ENCODE results near the gene P2RX3. TPM values are rescaled to one million over a fixed set of nuclear protein-coding genes. Genes with fewer than 3 reads are reported as not detected.
"Not testable (repeated sequence)": the region's sequence is repeated elsewhere in the genome, so short reads cannot be mapped to it uniquely, and the experiment has no call there.

Gene P2RX3
- polyA plus RNA-seq, 3 donors: 0.53 to 1.3 (median 1.1) TPM

DNA sequence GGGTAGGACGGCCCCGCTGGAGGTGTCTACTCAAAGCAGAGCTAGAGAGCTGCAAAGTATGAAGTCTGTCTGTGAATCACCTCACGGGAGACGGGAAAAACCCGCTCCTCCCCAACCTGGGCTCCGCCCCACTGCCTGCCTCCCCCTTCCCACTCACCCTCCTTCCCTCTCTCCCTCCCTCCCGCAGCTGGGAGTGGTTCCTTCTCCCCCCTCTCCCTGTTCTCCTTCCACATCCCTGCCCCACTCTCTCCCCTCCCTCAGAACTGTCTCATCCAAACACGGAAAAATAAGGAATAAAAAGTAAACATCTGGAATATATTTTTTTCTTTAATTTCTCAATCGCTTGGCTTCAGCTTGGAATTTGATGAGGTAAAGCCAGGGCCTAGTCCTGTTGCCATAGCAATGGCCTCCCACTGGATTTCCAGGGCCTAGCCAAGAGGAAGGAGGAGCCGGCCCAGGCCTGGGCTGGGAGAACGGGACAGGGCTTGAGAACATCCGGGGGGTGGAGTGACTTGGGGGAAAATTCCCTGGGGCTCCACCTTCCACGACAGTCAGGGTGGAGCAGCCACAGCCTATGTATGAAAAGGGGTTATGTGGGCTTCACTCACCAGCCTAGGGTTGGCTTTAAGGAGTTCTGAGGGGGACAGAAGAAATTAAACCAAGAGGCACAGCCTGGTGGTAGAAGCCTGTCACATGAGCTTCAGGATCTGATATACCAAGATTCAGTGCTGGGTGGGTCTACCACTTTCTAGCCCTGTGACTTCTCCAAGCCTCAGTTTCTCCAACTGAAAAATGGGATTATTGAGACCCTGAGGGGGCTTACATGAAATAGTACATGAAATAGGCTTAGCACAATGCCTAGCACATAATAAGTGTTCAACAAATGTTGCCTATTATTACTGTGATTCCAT is 15.6 kb upstream of the P2RX3 start:
- DNase-seq (ENCODE audit: extremely low read depth in 1 of 11, low read depth in 9 of 11, low spot score in 4 of 11): peak in 8 of 11 donors; percentile 71 to 91 (median 82)

DNA sequence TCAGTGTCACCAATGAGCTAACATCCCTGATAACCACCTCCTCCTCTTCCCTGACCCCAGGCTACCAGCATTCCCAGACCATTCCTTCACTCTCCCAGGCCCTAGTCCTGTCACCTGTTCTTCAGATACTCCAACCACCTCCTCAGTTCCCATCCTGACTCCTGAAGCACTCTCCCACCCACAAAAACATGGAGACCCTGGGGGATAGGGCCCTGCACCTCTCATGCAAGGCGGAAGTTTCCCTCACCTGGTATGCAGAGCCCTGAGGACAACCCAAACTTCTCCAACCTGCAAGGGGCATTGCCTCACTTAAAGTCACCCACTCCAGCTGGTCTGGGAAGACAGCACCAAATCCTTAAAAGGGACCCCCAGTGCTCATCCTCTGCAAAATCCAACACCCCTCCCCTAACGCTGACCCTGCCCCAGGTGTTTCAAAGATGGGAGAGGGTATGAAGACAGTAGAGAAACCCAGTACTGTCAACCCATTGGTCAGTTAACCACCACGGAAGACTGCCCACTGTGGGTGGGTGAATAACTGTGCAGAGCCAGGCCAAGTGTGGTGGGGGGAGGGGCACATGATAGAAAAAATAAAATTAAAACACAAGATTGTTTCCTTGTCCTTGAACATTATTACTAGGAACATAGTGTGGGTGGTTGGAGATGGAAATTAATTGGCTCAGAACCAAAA is 14.8 kb upstream of the P2RX3 start:
- no peak for DNase-seq (ENCODE audit: extremely low read depth in 1 of 11, low read depth in 9 of 11, low spot score in 4 of 11)

DNA sequence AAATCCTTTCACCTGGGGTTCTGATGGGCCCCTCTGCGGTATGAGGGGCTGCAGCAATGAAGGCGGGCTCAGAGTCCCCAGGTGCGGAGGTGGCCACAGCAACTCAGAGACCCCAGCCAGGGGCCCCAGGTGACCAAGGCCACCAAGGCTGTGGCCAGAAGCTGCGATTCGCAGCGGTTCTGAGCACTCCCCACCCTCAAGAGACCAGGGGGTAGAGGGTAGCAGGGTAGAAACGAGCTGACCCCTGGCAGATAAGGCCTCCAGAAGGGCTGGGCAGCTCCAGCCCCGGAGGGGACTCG is 14.3 kb upstream of the P2RX3 start:
- DNase-seq (ENCODE audit: extremely low read depth in 1 of 11, low read depth in 9 of 11, low spot score in 4 of 11): no peak

DNA sequence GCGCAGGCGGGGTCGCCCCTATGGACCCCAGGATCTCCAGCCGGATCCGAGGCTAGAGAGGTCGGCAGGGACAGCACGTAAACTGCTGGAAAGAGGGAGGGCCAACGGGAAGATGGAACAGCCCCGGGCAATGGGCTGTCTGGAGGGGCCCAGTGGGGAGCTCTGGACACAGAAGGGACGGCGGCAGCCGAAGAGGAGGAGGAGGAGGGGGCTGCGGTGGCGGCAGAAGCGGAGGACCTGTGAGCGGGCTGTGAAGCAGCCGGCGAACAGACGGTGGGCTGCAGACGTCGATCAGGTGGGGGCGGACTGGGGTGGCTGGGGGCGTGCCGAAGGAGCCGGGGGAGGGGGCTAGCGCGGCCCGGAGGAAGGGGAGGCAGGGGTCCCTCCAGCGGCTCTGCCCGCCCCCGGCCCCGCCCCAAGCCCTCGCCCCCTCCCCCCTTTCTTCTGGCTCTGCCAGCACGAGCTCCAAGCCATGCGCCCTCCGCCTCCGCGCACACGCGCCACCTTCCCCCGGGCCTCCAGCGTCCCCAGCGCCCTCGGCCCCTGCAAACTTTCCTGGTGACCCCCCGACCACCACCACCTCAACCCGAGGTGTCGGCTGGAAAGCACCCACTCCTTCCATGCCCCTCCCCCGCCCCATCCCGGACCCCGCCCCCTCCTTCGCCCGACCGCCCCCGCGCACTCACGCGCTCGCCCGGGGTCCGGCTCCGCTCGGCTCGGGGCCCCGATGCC is 13.8 kb upstream of the P2RX3 start:
- DNase-seq (ENCODE audit: extremely low read depth in 1 of 11, low read depth in 9 of 11, low spot score in 4 of 11): peak in 3 of 11 donors; percentile 47 to 56 (median 54)

DNA sequence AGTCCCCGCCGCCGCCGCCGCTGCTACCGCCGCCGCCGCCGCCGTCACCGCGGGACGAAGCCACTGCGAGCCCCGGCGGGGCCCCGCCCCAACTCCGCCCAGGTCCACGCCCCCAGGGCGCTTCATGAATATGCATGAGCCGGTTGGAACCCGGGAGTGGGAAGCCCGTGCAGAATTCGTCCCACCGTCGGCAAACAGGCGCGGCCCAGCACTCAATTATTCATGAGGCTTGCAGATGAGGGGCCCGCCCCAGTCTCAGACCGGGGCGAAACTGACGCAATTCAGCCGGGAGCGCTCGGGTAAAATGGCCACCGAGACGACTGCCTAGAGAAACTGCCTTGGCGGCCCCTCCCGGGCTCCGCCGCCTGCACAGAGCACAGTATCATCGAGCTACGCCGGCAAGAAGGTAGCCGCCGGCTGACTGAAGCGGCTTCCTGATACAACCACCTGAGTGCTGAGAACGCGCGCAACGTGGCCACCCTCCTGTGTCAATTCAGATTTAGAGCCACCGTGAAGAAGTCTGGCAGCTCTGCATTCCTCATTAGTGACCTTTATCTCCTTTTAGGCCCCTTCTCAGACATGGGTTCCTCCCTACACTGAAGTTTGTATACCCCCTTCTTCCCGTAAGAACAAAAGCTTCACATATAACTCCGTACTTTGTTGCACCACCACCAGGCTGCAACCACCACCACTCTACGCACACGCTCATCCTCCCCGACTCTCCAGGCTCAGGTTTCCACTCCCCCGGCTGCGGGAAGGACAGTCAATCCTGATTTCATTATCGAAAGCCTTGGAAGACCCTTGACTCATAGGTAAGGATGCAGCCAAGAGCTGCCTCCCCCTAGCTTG is 13.0 kb upstream of the P2RX3 start, which contains the start of gene TNKS1BP1:
Gene TNKS1BP1 (minus strand): TSS at position 67 of the 849 bp plus-strand sequence. CDS start 3,067 bp downstream, outside the sequence.
- peak; percentile 81 to 96 (median 92) for DNase-seq (ENCODE audit: extremely low read depth in 1 of 11, low read depth in 9 of 11, low spot score in 4 of 11)

DNA sequence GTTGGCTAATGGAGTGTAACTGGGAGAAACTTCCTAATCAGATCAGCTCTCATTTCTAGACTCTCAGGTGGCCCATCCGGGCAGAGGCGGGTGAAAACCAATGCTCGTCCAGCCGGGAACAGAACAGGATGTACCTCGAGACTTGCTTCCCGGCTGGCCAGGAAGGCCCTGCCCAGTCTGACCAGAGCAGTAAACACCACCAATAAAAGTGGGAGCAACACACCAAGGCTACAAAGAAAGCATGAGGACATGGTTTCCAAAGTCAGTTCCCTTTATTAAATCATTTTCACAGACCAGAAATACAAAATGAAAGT is 12.5 kb upstream of the P2RX3 start:
- no peak for DNase-seq (ENCODE audit: extremely low read depth in 1 of 11, low read depth in 9 of 11, low spot score in 4 of 11)

DNA sequence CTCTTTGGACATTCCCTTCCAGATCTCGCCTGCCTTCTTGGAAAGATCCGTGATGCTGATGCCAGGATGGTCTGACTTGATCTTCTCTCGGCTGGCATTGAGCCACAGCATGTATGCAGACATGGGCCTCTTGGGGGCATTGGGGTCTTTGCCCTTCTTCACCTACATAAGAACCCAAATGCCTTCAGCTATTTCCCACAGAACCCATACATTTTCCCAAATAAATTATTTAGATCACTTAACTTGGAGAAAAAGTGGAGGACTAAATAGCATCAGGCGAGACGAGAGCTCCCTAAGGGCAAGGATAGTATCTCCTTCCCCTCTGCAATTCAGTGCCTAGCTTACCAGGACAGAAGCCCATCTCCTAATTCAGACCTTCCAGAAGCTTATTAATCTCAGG is 10.4 kb upstream of the P2RX3 start:
- DNase-seq (ENCODE audit: extremely low read depth in 1 of 11, low read depth in 9 of 11, low spot score in 4 of 11): no peak

DNA sequence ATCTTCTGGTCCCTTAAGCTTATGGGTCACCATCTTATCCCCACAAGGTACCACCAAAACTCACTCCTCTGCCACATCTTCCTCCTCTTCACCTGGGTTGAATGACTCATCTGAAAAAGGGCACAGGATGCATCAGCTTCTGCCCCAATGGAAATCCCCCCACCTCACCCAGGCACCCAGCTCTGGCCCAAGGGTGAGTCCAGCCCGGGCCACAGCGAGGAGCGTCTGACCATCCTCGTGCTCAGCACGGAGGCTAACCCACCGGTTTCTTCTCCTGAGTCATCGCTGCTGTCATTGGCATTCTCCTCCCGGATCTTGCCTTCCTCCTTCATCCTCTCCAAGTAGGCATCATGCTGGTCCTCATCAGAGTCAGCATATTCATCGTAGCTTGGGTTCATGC is 8.1 kb upstream of the P2RX3 start:
- no peak for DNase-seq (ENCODE audit: extremely low read depth in 1 of 11, low read depth in 9 of 11, low spot score in 4 of 11)

DNA sequence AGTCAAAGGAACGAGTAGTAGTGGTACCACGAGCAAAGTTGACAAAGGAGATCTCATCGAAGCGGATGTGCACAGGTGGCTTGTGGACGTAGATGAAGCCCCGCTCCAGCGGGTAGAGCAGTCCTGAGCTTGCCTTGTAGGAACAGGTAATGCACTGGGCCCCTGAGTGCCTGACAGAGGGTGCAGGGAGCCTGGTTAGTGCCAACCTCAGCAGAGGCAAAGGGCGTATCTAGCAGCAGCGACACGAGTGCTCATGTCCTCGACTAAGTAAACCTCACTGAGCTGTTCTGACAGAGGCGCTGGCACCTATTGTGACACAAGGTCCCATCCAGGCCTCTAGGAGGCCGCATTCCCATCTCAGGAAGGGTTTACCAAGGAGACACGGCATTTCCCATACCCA is 6.4 kb upstream of the P2RX3 start:
- DNase-seq (ENCODE audit: extremely low read depth in 1 of 11, low read depth in 9 of 11, low spot score in 4 of 11): no peak

DNA sequence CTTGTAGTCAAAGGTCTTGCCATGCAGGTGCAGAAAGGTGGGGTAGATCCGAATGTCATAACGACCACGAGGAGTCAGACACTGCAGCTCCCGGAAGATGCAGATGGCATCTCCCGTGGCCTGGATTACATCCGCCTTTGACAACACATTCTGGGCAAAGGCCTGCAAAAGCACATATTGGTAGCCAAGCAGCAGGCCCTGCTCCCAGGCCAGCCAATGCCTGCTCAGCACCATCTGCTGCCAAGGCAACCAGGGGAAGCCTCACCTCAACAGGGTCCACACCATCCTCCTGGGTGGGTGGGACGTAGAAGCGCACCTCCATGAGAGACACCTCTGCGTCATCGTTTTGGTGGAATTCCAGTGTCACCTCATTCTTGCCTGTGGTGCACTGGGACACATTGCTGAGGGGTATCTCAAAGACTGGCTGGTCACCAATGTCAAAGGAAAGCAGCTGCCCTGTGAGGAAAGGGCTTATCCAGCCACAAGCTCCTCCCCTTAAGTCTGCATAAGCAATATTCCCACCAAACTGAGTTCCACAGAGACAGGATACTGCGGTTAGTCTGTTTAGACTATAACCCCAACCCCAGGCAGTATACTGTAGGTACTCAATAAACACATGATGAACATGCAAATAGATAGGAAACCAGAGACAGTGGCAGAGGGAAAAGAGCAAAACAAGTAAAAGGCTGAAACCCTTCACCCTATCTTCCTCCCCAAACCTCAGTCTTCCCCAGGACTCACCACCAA is 5.3 kb upstream of the P2RX3 start:
- DNase-seq (ENCODE audit: extremely low read depth in 1 of 11, low read depth in 9 of 11, low spot score in 4 of 11): no peak

DNA sequence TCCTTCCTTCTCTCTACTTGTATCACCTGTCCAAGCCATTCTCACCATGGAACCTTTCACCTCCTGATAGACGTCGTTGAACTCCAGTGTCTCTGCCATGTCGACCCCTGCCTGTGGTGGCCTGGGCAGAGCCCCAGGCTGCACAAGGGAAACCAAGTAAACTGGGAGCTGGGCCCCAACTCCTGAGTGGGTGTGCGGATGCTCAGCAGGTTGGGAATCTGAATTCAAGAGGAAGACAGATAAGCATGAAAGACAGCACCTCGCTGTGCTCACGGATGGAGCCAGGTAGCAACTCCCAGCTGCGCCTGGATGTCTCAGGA is 3.2 kb upstream of the P2RX3 start:
- no peak for DNase-seq (ENCODE audit: extremely low read depth in 1 of 11, low read depth in 9 of 11, low spot score in 4 of 11)

DNA sequence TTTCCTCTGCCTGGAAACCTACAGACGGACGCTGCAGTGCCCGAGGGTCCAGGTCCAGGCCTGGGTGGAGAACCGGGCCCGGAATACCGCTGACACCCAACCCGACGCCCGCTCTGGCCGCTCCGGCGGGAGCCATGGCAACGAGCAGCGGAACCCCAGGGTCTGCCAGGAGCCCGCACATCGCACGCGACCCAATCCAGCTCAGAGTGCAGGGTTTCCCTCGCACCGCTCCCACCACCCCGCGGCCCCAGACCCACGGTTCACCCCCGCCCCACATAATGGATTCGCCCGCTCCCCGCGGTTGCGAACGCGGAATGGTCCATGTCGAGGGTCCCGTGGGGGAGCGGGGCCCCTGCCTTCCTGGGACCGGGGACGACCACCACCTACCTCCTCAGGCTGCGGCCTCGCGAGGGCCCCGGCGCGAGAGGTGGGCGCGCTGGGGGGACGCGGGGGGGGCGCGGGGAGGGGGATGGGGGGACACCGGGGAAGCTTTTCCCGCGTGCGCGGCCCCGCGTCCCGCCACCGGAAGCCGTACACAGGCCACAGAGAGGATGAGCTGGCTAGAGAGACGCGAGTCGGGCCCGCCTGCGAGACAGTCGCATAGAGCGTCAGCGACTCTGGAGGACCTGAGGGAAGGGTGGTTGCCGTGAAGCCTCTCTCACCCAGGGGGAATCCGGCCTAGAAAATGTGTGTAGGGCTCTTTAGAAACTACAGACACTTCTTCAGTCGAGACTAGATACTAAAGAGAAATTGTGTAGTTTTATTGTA is 2.6 kb upstream of the P2RX3 start, which contains the start of gene SSRP1:
Gene SSRP1 (minus strand): TSS at position 550 of the 768 bp plus-strand sequence. CDS start 771 bp downstream, outside the sequence.
- DNase-seq (ENCODE audit: extremely low read depth in 1 of 11, low read depth in 9 of 11, low spot score in 4 of 11): peak in 7 of 11 donors; percentile 72 to 87 (median 82)

DNA sequence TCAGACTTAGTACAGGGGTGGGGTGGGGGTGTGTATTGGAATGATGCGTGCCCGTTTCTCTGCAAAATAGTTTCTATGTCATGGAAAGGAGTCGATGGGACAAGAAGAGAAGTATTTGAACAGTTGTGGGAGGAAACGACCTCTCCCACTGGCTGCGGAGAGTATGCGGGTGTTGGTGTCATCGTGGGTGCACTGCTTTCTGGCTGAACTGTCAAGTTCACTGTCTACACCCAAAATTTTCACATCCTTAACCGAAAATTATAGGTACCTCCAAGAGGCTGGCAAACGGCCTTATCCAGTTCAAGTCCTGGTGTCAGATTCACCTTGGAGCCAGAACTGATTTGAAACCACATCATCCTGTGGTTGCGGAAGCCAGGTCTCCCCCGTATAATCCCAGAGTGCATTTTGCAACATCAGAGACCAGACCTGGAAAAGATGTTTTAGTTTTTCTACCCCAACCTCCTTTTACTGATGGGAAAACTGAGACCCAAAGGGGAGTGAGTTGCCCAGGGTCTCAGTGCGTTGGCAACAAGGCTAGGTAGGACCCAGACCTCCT is 2.0 kb upstream of the P2RX3 start:
- no peak for DNase-seq (ENCODE audit: extremely low read depth in 1 of 11, low read depth in 9 of 11, low spot score in 4 of 11)

DNA sequence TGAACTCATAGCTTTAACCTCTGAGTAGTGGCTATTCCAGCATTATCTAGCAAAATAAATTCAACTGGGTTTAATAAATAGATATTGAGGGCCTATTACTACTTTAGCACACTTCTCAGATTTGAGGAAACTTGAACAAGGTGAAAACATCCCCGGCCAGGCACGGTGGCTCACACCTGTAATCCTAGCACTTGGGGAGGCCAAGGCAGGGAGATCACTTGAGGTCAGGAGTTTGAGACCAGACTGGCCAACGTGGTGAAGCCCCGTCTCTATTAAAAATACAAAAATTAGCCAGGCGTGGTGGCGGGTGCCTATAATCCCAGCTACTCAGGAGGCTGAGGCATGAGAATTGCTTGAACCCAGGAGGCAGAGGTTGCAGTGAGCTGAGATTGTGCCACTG is 1.3 kb upstream of the P2RX3 start:
- not testable (repeated sequence) for DNase-seq (ENCODE audit: extremely low read depth in 1 of 11, low read depth in 9 of 11, low spot score in 4 of 11)

DNA sequence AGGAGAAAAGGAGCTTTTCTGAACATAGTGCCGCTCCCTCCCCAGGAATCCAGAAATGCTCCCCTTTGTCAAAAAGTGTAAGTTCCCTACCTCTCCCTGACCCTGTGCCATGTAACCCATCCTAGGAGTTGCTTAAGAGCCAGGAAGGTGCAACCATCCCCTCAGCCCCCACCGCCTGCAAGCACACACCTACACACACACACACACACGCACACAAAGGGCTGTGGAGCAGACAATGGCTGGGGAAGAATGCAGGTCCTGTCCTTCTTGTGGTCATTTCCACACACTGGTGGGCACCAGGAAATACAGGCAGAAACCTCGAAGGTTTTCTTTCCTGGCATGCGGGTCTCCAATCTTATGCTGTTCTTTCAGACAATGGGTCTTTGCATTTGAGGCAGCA is 1.2 kb downstream of the P2RX3 start:
- DNase-seq (ENCODE audit: extremely low read depth in 1 of 11, low read depth in 9 of 11, low spot score in 4 of 11): no peak

DNA sequence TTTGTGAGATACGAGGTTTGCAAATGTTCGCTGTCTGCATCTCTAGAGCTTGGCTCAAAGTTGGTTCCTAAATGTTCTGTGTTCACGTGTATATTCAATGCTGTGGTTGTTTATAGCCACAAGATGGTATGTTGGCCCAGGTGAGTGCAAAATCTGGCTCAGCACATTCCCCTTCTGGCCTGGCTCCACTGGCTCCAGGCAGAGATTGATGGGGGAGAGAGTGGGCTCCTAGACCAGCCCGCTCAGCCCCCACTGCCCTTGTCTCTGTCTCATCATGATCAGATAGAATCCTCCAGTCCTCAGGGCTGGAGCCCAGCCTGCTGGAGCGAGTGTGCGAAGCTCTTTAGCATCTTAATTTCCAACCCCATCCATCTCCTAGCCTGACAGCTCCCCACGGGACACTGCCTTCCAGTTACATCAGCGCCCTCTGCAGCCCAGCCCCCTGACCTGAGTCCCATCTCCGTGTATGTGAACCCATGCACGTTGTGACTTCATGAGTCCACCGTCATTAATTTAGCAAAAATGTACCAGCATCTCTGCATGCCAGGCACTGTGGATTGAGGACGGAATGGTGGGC is 2.0 kb downstream of the P2RX3 start:
- DNase-seq (ENCODE audit: extremely low read depth in 1 of 11, low read depth in 9 of 11, low spot score in 4 of 11): peak in 6 of 11 donors; percentile 61 to 71 (median 67)

DNA sequence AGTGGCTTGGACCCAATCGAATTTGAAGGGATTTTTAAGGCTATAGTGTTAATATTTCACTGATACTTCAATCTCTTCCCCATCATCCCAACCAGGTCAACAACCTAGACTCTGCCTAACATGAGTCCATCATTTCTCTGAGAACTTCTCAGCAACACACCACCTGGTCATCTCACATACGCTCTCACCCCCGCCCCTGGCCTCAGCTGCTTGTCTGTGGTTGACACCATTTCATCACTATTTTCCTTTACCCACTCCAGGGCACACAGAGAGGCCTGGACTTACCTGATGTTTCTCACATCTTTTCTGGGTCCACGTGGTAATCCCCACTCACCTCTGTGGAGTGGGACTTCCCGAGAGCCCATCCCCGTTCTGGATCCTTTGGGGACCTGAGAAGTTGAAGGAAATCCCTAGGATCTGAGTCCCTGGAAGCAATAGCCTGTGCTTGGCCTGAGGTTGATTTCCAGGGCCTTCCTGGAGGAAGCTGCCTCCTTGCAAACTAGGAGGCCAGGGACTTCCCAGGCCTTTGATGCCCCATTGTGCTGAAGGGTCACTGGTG is 3.2 kb downstream of the P2RX3 start:
- no peak for DNase-seq (ENCODE audit: extremely low read depth in 1 of 11, low read depth in 9 of 11, low spot score in 4 of 11)

All from renal cortex interstitium (tissue), 11 donors.